LNCAP (cell line): ENCODE data around the gene IL21.

Experiments
- TF ChIP-seq, protein P1 (sequence below): fragments of 450-650 bp; IDR thresholded peaks from 2 replicates; pipeline ENCODE4 v1.5.1; 2017; ENCODE audit warnings: mild to moderate bottlenecking

The IL21 gene

DNA sequence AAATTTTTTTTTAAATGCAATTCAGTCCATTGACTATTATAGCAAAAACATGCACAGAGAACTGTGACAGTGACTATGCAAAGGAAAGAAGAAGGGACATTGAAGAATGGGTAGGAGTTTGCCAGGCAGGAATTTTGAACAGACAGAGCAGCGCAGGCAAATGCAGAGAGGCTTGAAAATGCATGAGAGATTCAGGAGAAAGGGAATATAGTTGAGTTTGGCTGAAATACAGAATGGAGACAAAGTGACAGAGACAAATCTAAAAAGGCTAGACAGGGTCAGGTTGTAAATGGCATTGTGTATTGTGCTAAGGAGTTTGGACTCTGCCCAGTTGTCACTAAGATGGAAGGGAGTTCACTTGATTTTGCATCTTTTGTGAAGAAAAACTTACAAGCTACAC is 42.4 kb upstream of the IL21 start:
- TF ChIP-seq, protein P1, sequence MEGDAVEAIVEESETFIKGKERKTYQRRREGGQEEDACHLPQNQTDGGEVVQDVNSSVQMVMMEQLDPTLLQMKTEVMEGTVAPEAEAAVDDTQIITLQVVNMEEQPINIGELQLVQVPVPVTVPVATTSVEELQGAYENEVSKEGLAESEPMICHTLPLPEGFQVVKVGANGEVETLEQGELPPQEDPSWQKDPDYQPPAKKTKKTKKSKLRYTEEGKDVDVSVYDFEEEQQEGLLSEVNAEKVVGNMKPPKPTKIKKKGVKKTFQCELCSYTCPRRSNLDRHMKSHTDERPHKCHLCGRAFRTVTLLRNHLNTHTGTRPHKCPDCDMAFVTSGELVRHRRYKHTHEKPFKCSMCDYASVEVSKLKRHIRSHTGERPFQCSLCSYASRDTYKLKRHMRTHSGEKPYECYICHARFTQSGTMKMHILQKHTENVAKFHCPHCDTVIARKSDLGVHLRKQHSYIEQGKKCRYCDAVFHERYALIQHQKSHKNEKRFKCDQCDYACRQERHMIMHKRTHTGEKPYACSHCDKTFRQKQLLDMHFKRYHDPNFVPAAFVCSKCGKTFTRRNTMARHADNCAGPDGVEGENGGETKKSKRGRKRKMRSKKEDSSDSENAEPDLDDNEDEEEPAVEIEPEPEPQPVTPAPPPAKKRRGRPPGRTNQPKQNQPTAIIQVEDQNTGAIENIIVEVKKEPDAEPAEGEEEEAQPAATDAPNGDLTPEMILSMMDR: no peak

DNA sequence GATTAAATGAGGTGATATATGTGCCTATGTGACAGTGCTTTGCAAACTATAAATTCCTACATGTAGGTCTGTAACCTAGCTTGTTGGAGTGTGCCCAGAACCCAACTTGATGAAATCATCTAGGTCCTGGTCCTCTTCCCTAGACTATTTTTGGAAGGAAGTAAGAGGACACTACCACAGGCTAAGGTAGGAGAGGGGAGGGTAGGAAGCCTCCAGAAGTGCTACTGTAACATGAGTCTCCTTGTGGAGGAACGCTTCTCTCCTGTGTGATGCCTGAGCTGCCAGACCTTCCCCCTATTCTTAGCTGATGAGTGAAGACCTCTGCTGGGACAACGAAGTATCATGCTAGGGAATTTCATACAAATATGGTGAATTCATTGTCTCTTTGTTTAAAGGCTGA is 41.8 kb upstream of the IL21 start:
- TF ChIP-seq, protein P1: no peak

DNA sequence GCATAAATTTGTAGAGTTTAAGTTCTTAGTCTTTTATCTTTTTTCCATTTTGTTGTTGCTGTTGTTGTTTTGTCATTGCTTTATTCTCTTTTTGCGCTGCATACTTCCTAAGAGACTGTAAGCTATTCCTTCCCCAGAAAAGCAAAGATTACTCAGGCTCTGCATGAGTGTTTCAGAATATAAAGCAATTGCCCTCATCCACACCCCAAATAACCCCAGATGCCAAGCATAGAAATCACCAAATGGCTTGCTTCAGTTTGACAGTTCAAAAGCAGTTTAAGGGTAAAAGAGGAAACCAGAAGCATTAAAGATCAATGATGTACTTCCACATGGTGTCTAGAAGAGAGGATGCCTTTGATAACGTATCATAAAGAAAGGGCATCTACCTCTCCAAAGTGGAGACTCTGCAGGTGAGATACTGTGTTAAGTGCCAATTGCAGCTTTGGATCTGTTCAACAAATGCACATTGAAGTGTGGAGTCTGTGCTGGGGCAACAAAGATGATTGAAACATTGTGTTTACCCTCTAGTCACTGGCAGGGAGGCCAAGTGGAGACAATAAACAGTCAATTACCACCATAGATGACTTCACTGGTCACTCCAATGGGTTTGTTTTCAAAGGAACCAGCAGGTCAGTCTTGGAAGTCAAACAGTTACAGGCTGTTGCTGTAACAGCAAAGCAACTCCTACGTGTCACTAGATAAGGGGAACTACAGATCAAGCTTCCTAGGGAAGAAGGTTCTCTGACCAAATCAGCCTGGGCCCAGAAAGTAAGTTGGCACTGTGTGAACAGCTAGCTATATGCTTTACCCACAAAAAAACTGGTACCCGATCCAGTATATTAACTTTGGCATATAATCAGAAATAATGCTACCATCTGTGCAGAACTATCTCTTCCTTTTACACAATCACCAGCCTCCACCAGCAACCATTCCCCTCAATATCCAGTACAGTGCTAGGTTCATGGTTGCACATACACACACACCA is 40.6 kb upstream of the IL21 start:
- TF ChIP-seq, protein P1: no peak

DNA sequence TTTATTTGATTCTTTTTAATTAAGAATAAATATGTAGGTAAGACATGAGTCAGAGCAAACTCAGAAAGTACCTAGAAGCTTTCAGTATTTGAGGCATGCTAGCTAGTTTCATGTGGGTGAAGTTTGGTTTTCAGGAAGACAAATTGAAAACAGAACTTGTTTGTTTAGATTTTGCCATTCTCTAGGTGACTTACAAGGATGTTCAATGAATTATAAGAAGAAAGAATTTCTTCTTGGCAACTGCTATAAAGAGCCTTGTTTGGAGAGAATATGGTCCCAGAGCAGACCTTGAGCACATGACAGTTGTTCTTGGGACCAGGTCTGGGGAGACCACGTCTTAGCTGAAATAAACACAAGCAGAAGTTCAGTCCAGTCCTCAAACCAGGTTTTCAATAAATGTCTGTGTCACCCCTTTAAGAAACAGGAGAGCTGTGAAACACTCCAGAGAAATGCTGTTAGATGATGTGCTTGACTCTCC is 38.0 kb upstream of the IL21 start:
- TF ChIP-seq, protein P1: no peak

DNA sequence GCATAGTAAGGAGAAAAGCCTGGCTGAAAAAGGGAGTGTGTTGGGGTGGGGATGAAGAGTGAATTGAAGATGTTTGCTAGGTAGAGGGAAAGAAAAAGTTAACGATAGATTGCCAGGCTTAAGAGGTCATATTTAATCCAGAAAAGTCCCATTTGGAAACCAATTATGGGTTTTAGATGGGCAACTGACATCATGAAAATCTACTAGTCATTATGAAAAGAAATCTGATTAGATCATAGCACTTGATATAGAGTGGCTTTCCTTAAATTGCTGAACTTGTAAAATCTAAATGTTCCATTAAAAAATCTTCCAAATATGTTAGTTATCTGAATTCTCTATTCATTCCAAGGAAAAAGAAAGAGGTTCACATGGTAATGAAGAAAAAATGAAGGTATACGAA is 37.5 kb upstream of the IL21 start:
- TF ChIP-seq, protein P1: no peak

DNA sequence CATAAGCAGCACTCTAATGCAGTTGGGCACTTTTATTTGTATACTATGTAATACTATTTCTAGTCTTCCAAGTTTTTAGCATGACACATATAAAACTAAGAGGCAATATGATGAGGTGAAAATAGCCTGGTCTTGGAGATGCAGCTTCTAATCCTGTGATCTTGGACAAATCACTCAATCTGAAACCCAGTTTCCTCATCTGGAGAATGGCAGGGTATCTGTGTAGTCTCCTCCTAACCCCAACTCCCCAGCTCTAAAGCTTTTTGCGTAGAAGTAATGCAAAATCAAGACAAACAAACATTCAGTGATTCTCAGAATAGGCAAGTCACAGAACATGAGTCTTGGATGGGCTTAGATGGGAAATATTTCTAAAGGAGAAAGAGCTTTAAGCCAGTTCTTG is 36.7 kb upstream of the IL21 start:
- TF ChIP-seq, protein P1: no peak

DNA sequence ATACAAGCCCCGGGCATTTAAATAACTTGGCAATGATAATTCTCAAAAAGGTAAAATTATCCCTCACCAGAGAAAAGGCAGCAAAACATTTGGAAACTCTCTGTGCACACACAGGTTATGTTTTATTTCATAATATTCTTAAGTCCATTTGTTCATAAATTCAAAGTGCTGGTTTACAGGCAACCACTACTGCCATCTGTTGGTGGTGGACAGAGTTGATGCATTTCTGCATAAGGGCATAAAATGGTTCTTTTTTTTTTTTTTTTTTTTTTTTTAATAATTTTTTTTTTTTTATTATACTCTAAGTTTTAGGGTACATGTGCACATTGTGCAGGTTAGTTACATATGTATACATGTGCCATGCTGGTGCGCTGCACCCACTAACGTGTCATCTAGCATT is 31.5 kb upstream of the IL21 start:
- TF ChIP-seq, protein P1: peak; percentile 42; the same call in 1 of the 2 replicates
